Stimulated activated naive CD8-positive, alpha-beta T cell treated with anti-CD3 and anti-CD28 coated beads, Interleukin-15, amount 100 ng/mL, for 72 hours (primary cell): ENCODE results near the gene TSHZ2.
"Not testable (repeated sequence)": the region's sequence is repeated elsewhere in the genome, so short reads cannot be mapped to it uniquely, and the experiment has no call there.

Experiments used
- ATAC-seq: fragments of 150-1000 bp; cut with Tn5 transposase; 2 replicates; pipeline ENCODE4 v1.10.0; 2021; ENCODE audit warnings: mild to moderate bottlenecking, moderate library complexity
- DNase-seq, 2 donors: peaks; one replicate each; pipeline ENCODE4 v3.0.0; 2021 to 2022
- H3K27ac Mint-ChIP-seq, 2 donors: one replicate each; pipeline ENCODE4 v1.8.0; 2022; ENCODE audit warnings: mild to moderate bottlenecking in 2 of 2, mixed read lengths in 2 of 2, moderate library complexity in 2 of 2
- H3K27me3 Mint-ChIP-seq: one replicate; pipeline ENCODE4 v1.8.0; 2022; ENCODE audit warnings: mixed read lengths
- H3K4me1 Mint-ChIP-seq: one replicate; pipeline ENCODE4 v1.8.0; 2022; ENCODE audit warnings: mild to moderate bottlenecking, mixed read lengths
- H3K4me3 Mint-ChIP-seq, 2 donors: one replicate each; pipeline ENCODE4 v1.8.0; 2022; ENCODE audit warnings: mild to moderate bottlenecking in 2 of 2, mixed read lengths in 2 of 2, moderate library complexity in 1 of 2
- H3K9me3 Mint-ChIP-seq, 2 donors: one replicate each; pipeline ENCODE4 v1.8.0; 2022; ENCODE audit warnings: mixed read lengths in 2 of 2

TSHZ2 gene

DNA sequence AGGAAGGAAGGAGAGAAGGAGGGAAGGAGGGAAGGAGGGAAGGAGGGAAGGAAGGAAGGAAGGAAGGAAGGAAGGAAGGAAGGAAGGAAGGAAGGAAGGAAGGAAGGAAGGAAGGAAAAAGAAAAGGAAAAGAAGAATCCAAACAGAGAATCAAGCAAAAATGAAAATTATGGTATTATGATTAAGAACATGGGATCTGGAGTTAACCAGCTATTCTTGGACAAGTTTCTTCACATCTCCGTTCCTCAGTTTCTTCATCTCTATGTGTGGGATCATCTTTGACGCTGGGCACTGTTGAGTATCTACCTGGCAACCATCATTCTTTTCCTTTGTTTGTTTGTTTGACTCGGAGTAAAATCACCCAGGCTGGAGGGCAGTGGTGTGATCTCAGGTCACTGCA lies 549.9 kb downstream of the TSHZ2 start:
- Mint-ChIP-seq H3K27me3 (no peaks in the 10 kb centered on the region), H3K9me3 (no peaks in the 10 kb centered on the region), H3K4me1 (no peaks in the 10 kb centered on the region), H3K27ac (no peak overlapping the region), H3K4me3 (no peak overlapping the region)
- DNase-seq (no peak), ATAC-seq (no peak)

DNA sequence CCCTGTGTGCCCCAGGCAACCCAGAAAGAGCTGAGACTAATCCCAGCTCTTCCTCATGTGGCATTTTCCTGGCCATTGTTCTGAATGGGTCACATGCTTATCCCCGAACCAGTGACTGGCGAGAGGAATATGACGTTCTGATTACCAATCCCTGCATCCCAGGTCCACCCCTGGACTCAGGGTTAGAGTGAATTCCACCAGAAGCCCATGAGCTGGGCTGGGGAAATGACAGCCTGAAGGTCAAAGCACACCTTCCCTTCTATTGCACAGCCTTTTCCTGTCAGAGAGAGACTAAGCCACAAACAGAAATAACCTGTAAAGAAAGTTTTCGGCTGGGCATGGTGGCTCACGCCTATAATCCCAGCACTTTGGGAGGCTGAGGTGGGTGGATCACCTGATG lies 550.5 kb downstream of the TSHZ2 start:
- H3K4me1 Mint-ChIP-seq: no peaks in the 10 kb centered on the region
- ATAC-seq (no peak), DNase-seq (no peak)
- no peak overlapping the region for H3K27ac Mint-ChIP-seq
- no peaks in the 10 kb centered on the region for H3K27me3 Mint-ChIP-seq
- H3K4me3 Mint-ChIP-seq: no peak overlapping the region
- H3K9me3 Mint-ChIP-seq: no peaks in the 10 kb centered on the region

DNA sequence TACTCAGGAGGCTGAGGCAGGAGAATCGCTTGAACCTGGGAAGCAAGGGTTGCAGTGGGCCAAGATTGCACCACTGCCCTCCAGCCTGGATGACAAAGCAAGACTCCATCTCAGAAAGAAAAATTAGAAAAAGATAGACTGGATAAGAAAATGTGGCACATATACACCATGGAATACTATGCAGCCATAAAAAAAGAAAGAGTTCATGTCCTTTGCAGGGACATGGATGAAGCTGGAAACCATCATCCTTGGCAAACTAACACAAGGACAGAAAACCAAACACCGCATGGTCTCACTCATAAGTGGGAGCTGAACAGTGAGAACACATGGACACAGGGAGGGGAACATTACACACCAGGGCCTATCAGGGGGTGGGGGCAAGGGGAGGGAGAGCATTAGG lies 551.5 kb downstream of the TSHZ2 start:
- not testable (repeated sequence) for ATAC-seq, H3K9me3 Mint-ChIP-seq, DNase-seq, H3K27me3 Mint-ChIP-seq, H3K27ac Mint-ChIP-seq, H3K4me3 Mint-ChIP-seq, H3K4me1 Mint-ChIP-seq

DNA sequence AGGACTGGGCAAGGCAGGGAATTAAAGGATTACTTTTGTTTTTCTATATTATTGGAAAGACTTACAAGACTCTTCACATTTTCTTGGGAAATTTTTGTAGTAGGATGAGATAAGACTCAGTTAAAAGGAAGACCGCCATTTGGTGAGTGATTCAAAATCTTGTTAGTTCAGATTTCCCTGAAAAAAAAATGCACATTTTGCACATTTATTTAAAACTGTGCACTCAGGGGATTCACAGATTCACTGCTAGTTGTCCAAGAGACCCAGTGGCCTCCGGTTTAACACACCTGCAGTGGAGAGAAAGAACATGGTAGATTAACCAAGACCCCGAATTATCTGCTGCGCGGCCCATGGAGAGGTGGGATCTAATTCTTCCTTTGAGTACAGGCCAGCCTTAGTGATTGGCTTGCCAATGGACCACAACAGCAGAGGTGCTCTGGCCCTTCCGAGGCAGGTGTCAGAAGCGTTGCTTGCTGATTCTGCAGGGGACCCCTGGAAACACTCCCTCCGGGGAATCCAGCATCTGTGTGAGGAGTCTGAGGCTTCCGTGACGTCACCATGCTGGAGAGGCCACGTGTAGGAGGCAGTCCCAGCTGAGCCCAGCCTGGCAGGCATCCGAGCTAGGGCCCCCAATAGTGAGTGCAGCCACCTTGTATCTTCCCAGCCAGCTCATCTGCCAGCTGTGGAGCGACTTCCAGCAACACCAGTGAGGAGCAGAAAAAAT lies 552.6 kb downstream of the TSHZ2 start:
- H3K4me1 Mint-ChIP-seq: no peaks in the 10 kb centered on the region
- H3K9me3 Mint-ChIP-seq: no peaks in the 10 kb centered on the region
- ATAC-seq (no peak), DNase-seq (no peak)
- no peak overlapping the region for H3K27ac Mint-ChIP-seq
- no peak overlapping the region for H3K4me3 Mint-ChIP-seq
- no peaks in the 10 kb centered on the region for H3K27me3 Mint-ChIP-seq

DNA sequence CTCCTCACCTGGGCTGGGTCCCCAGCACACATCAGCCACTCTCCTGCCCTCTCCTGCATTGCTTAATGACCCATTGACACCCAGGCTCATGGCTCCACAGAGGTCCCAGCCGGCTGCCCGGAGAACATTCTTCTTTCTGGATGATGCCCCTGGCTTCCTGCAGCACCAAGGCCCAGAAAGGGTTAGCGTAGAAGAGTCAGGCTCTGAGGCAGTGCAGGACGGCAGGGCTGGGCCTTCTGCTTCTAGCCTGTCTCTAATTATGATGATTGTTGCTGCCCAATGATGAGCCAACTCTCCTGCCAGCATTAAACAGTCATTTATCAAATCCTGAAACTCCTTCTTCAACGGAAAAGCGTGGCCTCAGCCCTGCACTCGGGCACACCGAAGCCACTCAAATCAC lies 555.0 kb downstream of the TSHZ2 start:
- no peaks in the 10 kb centered on the region for H3K9me3 Mint-ChIP-seq

DNA sequence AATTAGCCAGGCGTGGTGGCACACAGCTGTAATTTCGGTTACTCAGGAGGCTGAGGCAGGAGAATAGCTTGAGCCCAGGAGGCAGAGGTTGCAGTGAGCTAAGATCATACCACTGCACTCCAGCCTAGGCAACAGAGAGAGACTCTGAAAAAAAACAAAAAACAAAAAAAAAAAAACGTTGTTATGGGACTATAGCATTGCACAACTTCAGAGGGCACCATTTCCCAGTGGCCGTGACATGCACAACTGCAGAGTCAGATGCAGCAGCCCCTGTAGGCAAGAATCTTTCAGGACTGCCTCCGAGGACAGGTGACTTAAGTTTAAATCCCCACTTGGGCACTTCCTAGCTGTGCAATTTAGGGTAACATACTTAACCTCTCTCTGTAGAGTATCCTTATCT lies 557.5 kb downstream of the TSHZ2 start:
- no peak overlapping the region for H3K4me3 Mint-ChIP-seq
- H3K27ac Mint-ChIP-seq: peak overlapping the region in 1 of 2 donors; percentile 46
- no peaks in the 10 kb centered on the region for H3K4me1 Mint-ChIP-seq
- no peaks in the 10 kb centered on the region for H3K27me3 Mint-ChIP-seq
- no peak for DNase-seq
- ATAC-seq: no peak
- H3K9me3 Mint-ChIP-seq: no peaks in the 10 kb centered on the region

More for the DNA sequence above, 555.0 kb downstream of the TSHZ2 start:
- ATAC-seq (no peak), DNase-seq (no peak)
- no peaks in the 10 kb centered on the region for H3K4me1 Mint-ChIP-seq
- H3K27me3 Mint-ChIP-seq: no peaks in the 10 kb centered on the region
- no peak overlapping the region for H3K27ac Mint-ChIP-seq
- no peak overlapping the region for H3K4me3 Mint-ChIP-seq

DNA sequence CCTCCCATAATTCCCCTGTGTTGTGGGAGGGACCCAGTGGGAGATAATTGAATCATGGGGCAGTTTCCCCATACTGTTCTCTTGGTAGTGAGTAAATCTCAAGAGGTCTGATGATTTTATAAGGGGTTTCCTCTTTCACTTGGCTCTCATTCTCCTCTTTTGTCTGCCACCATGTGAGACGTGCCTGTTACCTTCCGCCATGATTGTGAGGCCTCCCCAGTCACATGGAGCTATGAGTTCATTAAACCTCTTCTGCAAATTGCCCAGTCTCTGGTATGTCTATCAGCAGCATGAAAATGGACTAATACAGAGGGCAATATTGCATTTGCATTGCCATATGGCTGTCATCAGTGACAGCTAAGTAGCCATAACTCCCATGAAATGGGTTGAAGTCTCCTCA lies 558.3 kb downstream of the TSHZ2 start:
- Mint-ChIP-seq H3K27ac (no peak overlapping the region), H3K4me3 (no peak overlapping the region), H3K27me3 (no peaks in the 10 kb centered on the region), H3K4me1 (no peaks in the 10 kb centered on the region), H3K9me3 (no peaks in the 10 kb centered on the region)
- DNase-seq (no peak), ATAC-seq (no peak)

DNA sequence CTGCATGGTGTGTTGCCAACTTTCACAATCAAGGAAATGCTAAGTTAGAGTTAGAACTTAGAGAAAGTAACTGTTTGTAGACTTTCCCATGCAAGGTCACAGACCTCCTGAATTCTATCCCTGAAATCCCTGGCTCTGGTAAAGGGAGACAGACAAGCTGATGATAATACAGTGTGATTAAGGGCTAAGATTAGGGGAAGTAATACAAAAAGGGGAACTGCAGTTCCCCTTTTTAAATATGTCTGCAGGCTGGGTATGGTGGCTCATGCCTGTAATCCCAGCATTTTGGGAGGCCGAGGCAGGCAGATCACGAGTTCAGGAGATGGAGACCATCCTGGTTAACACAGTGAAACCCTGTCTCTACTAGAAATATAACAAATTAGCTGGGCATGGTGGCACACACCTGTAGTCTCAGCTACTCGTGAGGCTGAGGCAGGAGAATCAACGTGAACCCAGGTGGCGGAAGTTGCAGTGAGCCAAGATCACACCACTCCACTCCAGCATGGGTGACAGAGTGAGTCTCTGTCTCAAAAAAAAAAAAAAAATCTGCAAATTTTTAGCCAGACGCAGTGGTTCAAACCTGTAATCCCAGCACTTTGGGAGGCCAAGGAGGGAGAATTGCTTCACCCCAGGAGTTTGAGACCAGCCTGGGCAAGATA lies 560.6 kb downstream of the TSHZ2 start:
- H3K4me1 Mint-ChIP-seq, H3K9me3 Mint-ChIP-seq, DNase-seq, H3K4me3 Mint-ChIP-seq, H3K27me3 Mint-ChIP-seq, H3K27ac Mint-ChIP-seq, ATAC-seq: not testable (repeated sequence)

DNA sequence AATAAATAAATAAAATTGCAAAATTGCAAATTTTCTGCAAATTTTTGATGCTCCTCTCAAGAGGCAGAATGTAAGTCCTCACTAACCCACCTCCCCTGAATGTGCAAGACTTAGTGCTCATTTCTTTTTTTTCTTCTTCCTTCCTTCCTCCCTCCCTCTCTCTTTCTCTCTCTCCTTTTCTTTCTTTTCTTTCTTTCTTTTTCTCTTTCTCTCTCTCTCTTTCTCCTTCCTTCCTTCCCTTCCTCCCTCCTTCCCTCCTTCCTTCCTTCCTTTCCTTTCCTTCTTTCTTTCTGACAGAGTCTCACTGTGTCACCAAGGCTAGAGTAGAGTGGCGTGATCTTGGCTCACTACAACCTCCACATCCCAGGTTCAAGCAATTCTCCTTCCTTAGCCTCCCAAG lies 561.3 kb downstream of the TSHZ2 start:
- Mint-ChIP-seq H3K4me1 (no peaks in the 10 kb centered on the region), H3K9me3 (no peaks in the 10 kb centered on the region), H3K27ac (no peak overlapping the region), H3K27me3 (no peaks in the 10 kb centered on the region), H3K4me3 (no peak overlapping the region)
- ATAC-seq (no peak), DNase-seq (no peak)

DNA sequence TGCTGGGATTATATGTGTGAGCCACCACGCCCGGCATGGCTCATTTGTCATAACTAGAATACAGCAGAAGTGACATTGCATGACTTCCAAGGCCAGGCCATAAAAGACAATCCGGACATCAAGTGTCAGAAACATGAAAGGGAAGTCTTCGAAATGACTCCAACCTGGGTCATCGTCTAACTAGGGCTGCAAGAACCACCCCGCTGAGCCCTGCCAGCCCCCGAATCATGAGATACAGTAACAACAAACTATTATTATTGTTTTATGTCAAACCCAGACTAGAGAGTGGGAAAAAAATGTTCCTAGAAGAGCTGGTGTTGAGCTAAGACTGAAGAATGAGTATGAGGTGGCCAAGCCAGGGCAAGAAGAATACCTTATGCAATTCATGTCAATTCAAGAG lies 561.9 kb downstream of the TSHZ2 start:
- no peaks in the 10 kb centered on the region for H3K9me3 Mint-ChIP-seq
- no peak for ATAC-seq
- no peaks in the 10 kb centered on the region for H3K4me1 Mint-ChIP-seq
- H3K27ac Mint-ChIP-seq: no peak overlapping the region
- DNase-seq: no peak
- H3K27me3 Mint-ChIP-seq: no peaks in the 10 kb centered on the region
- no peak overlapping the region for H3K4me3 Mint-ChIP-seq

DNA sequence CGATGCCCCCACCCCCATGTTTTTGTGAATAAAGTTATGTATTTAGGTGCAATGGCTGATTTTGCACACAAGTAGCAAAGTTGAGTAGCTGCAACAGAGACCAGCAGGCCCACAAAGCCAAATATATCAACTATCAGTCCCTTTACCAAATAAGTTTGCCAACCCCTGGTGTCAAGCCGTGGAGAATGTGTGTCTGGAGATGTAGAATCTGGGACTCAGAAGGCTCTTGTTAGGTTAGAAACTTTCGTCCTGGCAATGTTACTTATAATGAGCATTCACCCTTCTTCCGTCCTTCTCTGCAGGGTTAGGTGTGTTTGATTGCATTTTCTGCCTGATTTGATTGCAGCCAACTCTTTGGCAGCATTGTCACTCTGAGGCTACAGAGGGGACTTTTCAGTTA lies 563.7 kb downstream of the TSHZ2 start:
- H3K27ac Mint-ChIP-seq: no peak overlapping the region
- no peaks in the 10 kb centered on the region for H3K27me3 Mint-ChIP-seq
- no peaks in the 10 kb centered on the region for H3K4me1 Mint-ChIP-seq
- H3K4me3 Mint-ChIP-seq: no peak overlapping the region
- ATAC-seq (no peak), DNase-seq (no peak)
- H3K9me3 Mint-ChIP-seq: no peaks in the 10 kb centered on the region

DNA sequence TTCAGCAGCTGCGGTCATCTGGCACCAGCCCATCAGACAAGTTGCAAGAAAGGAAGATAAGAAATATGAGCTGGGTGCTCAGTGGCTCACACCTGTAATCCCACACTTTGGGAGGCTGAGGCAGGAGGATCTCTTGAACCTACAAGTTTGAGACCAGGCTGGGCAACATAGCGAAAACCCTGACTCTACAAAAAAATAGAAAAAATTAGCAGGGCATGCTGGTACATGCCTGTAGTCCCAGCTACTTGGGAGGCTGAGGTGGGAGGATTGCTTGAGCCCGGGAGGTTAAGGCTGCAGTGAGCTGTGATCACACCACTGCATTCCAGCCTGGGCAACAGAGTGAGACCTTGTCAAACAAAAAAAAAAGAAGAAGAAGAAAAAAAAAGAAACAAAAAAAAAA lies 564.2 kb downstream of the TSHZ2 start:
- not testable (repeated sequence) for H3K27me3 Mint-ChIP-seq, DNase-seq, H3K9me3 Mint-ChIP-seq, H3K27ac Mint-ChIP-seq, H3K4me3 Mint-ChIP-seq, H3K4me1 Mint-ChIP-seq, ATAC-seq

DNA sequence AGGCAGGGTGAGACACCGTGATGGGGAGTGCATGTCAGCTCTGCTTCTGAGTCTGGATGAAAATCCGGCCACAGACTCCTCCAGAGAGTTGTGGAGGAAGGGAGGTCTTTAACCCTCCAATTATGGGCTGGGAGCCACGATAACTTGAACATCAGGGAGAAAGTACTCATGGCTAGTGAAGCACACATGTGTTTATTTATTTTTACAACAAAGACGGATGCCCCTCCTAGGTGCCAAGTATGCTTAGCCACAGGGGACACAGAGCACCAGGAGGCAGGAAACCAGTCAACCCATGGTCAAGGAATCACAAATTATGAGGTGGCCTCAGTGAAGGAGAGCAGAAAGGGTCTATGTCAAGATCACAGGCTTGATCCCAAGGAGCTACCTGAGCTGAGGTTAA lies 567.4 kb downstream of the TSHZ2 start:
- ATAC-seq (no peak), DNase-seq (no peak)
- no peaks in the 10 kb centered on the region for H3K9me3 Mint-ChIP-seq
- H3K4me1 Mint-ChIP-seq: no peaks in the 10 kb centered on the region
- no peaks in the 10 kb centered on the region for H3K27me3 Mint-ChIP-seq
- H3K4me3 Mint-ChIP-seq: no peak overlapping the region
- H3K27ac Mint-ChIP-seq: peak overlapping the region in 1 of 2 donors; percentile 7
